ENCODE results near the gene GSN. TPM values are rescaled to one million over a fixed set of nuclear protein-coding genes. Genes with fewer than 3 reads are reported as not detected.
A peak's percentile ranks its signal among the peaks of the same experiment; 100 is the strongest.

Gene GSN
- total RNA-seq, 1 donor from 2014 or later: 159 TPM

- DNase-seq (ENCODE audit: low read depth in 2 of 2): no peak
These were observed 103.6 kb downstream of the GSN start for GRCh38 chr9:121371495-121372061.

GRCh38 chr9:121372239-121373010 is 104.5 kb downstream of the GSN start:
- no peak for DNase-seq (ENCODE audit: low read depth in 2 of 2)

GRCh38 chr9:121373011-121373729 is 105.2 kb downstream of the GSN start:
- DNase-seq (ENCODE audit: low read depth in 2 of 2): peak in 1 of 2 donors; percentile 32

GRCh38 chr9:121376214-121376830 is 108.4 kb downstream of the GSN start:
- DNase-seq (ENCODE audit: low read depth in 2 of 2): peak; percentile 49 to 63

- no peak for DNase-seq (ENCODE audit: low read depth in 2 of 2)
These were observed 112.9 kb downstream of the GSN start for GRCh38 chr9:121380846-121381245.

Other genes with a start within 250 kb of the GSN start
- 0.60 and 0.65 TPM in 2 replicates for gene C5, start 217.9 kb upstream of the GSN start, total RNA-seq
- 7.2 and 9.5 TPM in 2 replicates for gene CNTRL, start 193.2 kb upstream of the GSN start, total RNA-seq
- 21.6 and 24.4 TPM in 2 replicates for gene RAB14, start 66.3 kb upstream of the GSN start, total RNA-seq
- gene STOM, start 102.1 kb downstream of the GSN start, total RNA-seq: 226 and 509 TPM in 2 replicates
- gene GGTA1, start 231.7 kb downstream of the GSN start, total RNA-seq: 5.4 and 9.5 TPM in 2 replicates